ENCODE results near the gene MBD2. TPM values are rescaled to one million over a fixed set of nuclear protein-coding genes. Genes with fewer than 3 reads are reported as not detected.
A peak's percentile ranks its signal among the peaks of the same experiment; 100 is the strongest.

The MBD2 gene
- total RNA-seq, 1 donor = 35.8 TPM

GRCh38 chr18:54157646-54158385, 66.7 kb downstream of the MBD2 start:
- TF ChIP-seq, protein P1, sequence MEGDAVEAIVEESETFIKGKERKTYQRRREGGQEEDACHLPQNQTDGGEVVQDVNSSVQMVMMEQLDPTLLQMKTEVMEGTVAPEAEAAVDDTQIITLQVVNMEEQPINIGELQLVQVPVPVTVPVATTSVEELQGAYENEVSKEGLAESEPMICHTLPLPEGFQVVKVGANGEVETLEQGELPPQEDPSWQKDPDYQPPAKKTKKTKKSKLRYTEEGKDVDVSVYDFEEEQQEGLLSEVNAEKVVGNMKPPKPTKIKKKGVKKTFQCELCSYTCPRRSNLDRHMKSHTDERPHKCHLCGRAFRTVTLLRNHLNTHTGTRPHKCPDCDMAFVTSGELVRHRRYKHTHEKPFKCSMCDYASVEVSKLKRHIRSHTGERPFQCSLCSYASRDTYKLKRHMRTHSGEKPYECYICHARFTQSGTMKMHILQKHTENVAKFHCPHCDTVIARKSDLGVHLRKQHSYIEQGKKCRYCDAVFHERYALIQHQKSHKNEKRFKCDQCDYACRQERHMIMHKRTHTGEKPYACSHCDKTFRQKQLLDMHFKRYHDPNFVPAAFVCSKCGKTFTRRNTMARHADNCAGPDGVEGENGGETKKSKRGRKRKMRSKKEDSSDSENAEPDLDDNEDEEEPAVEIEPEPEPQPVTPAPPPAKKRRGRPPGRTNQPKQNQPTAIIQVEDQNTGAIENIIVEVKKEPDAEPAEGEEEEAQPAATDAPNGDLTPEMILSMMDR (IDR thresholded peaks at IDR 0.05; ENCODE audit: insufficient read depth, low read depth, low read length) = no peak
- no peak for DNase-seq (ENCODE audit: low read depth)
- H3K4me3 ChIP-seq (ENCODE audit: low read depth, low read length) = no peak overlapping the region

- no peak for DNase-seq (ENCODE audit: low read depth)
- TF ChIP-seq, protein P1 (IDR thresholded peaks at IDR 0.05; ENCODE audit: insufficient read depth, low read depth, low read length) = no peak
- no peak overlapping the region for H3K4me3 ChIP-seq (ENCODE audit: low read depth, low read length)
Measured at GRCh38 chr18:54155412-54155811, 69.1 kb downstream of the MBD2 start.

GRCh38 chr18:54154231-54154630, 70.2 kb downstream of the MBD2 start:
- DNase-seq (ENCODE audit: low read depth) = no peak
- no peak overlapping the region for H3K4me3 ChIP-seq (ENCODE audit: low read depth, low read length)
- TF ChIP-seq, protein P1 (IDR thresholded peaks at IDR 0.05; ENCODE audit: insufficient read depth, low read depth, low read length) = no peak

GRCh38 chr18:54151376-54151775, 73.1 kb downstream of the MBD2 start:
- DNase-seq (ENCODE audit: low read depth) = no peak
- TF ChIP-seq, protein P1 (IDR thresholded peaks at IDR 0.05; ENCODE audit: insufficient read depth, low read depth, low read length) = no peak
- H3K4me3 ChIP-seq (ENCODE audit: low read depth, low read length) = no peak overlapping the region

- TF ChIP-seq, protein P1 (IDR thresholded peaks at IDR 0.05; ENCODE audit: insufficient read depth, low read depth, low read length) = no peak
- no peak for DNase-seq (ENCODE audit: low read depth)
- H3K4me3 ChIP-seq (ENCODE audit: low read depth, low read length) = no peak overlapping the region
Measured at GRCh38 chr18:54150226-54150625, 74.2 kb downstream of the MBD2 start.

DNA sequence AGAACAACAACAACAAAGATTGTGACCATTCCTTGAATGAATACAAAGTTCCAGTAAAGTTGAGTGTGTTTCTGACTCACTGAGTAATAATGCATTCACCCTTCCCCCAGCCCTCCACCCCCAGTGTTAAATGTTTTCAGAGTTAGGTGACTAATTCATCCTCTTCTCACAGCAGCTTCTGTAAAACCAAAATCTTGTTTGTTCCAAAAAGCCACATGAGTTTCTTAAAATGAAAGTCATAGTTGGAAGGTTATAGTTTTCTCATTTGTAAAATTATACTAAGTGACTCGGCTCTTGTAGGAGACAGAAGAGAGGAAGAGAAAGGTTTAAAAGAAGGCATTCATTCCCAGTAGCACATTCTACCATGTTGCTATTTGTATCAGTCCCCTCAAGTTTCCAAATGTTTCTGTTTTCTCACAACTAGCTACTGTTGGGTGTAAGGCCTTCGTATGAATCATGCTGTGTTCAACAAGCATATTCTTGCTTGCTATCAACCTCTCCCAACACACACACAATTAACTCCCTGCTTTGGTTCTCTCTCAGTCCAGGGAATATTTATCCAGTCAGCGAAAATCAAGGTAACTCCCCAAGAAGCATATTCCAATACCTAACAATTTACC, 75.3 kb downstream of the MBD2 start:
- DNase-seq (ENCODE audit: low read depth) = peak; percentile 88
- H3K4me3 ChIP-seq (ENCODE audit: low read depth, low read length) = no peak overlapping the region
- TF ChIP-seq, protein P1 (IDR thresholded peaks at IDR 0.05; ENCODE audit: insufficient read depth, low read depth, low read length) = no peak
